Stomach (tissue), 4 donors: Measurements from ENCODE around the gene WFIKKN1.

Experiments used
- EP300 ChIP-seq: sonication (generic); formaldehyde crosslinking; IDR thresholded peaks from one replicate; pipeline ENCODE4 v1.6.1; 2017; ENCODE audit warnings: antibody characterized with exemption
- POLR2A ChIP-seq, 4 donors: fragments of 450-650 bp; IDR thresholded peaks; one replicate each; pipeline ENCODE4 v1.6.1; 2016; ENCODE audit warnings: antibody characterized with exemption in 4 of 4, control low read depth in 2 of 4, mild to moderate bottlenecking in 1 of 4, moderate library complexity in 1 of 4
- TF ChIP-seq, protein P1 (sequence below), 7 experiments: fragments of 450-650 bp in 4 of 7; fragments of 200-600 bp in 3 of 7; sonication (generic) in 3 of 7; IDR thresholded peaks; one replicate each; pipeline ENCODE4 v1.5.1; 2016 to 2019; ENCODE audit warnings: antibody characterized with exemption in 7 of 7, control low read depth in 2 of 7, mild to moderate bottlenecking in 1 of 7

DNA sequence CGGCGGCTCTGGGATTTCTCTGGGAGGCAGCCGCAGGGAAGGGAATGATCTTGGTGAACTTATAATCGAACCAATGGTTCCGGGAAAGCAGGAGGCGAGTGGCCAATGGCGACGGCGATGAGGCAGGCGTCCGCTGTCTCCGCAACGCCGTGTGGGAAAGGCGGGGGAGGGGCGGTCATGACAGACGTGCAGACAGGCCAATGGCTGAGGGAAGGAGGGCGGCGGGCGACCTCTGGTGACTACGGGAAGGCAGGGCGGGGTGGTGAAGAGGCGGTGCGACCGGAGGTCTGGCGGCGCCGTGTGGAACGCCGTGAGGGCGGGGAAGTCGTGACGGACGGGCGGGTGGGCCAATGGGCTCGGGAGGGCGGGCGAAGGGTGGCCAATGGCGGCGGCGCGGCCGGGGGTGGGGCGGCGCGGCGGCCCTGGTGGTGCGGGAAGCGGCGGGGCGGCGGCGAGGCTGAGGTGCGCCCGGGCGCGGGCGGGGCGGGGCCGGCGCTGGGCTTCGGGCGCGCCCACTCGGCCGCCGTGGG, 41.1 kb upstream of the WFIKKN1 start, which contains the start of gene RAB40C:
- TF ChIP-seq, protein P1, sequence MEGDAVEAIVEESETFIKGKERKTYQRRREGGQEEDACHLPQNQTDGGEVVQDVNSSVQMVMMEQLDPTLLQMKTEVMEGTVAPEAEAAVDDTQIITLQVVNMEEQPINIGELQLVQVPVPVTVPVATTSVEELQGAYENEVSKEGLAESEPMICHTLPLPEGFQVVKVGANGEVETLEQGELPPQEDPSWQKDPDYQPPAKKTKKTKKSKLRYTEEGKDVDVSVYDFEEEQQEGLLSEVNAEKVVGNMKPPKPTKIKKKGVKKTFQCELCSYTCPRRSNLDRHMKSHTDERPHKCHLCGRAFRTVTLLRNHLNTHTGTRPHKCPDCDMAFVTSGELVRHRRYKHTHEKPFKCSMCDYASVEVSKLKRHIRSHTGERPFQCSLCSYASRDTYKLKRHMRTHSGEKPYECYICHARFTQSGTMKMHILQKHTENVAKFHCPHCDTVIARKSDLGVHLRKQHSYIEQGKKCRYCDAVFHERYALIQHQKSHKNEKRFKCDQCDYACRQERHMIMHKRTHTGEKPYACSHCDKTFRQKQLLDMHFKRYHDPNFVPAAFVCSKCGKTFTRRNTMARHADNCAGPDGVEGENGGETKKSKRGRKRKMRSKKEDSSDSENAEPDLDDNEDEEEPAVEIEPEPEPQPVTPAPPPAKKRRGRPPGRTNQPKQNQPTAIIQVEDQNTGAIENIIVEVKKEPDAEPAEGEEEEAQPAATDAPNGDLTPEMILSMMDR (IDR thresholded peaks at IDR 0.05): peak in 1 of 7 experiments; percentile 29
- TF ChIP-seq POLR2A (IDR thresholded peaks at IDR 0.05) (no peak), EP300 (no peak)
